Kidney (tissue), 14 donors: ENCODE results near the gene DPP6. TPM values are rescaled to one million over a fixed set of nuclear protein-coding genes. Genes with fewer than 3 reads are reported as not detected.
A peak's percentile ranks its signal among the peaks of the same experiment; 100 is the strongest.
"Not testable (repeated sequence)": the region's sequence is repeated elsewhere in the genome, so short reads cannot be mapped to it uniquely, and the experiment has no call there.

Source experiments
- DNase-seq, 5 donors: peaks; one replicate each; pipeline ENCODE4 v3.0.0-alpha.2; 2013 to 2020
- FAIRE-seq: peaks from 2 replicates; lab custom pipeline; 2012; peaks lifted over from hg19 to GRCh38; lab: Jason Lieb, UNC
- H3K27ac ChIP-seq, 2 donors: one replicate each; pipeline ENCODE4 v1.7.0; 2013; ENCODE audit warnings: low read depth in 2 of 2, low read length in 2 of 2, inconsistent platforms in 1 of 2
- H3K27me3 ChIP-seq: one replicate; pipeline ENCODE4 v1.7.1; 2013; ENCODE audit warnings: low read length, inconsistent platforms; ENCODE audit not compliant: control insufficient read depth, insufficient read depth
- H3K36me3 ChIP-seq, 3 donors: one replicate each; pipeline versions ENCODE4 v1.7.0 to v1.7.1; 2013; ENCODE audit warnings: low read length in 3 of 3, control low read depth in 1 of 3, inconsistent platforms in 1 of 3; ENCODE audit not compliant: insufficient read depth in 3 of 3, control insufficient read depth in 2 of 3
- H3K4me1 ChIP-seq, 3 donors: one replicate each; pipeline versions ENCODE4 v1.7.0 to v1.7.1; 2013; ENCODE audit warnings: low read length in 3 of 3, inconsistent platforms in 1 of 3, low read depth in 1 of 3; ENCODE audit not compliant: control insufficient read depth in 2 of 3, insufficient read depth in 2 of 3
- H3K4me3 ChIP-seq, 3 donors: one replicate each; pipeline versions ENCODE4 v1.7.0 to v1.8.1; 2013; ENCODE audit warnings: low read length in 3 of 3, control low read depth in 1 of 3, inconsistent platforms in 1 of 3
- H3K9ac ChIP-seq, 3 donors: one replicate each; pipeline versions ENCODE4 v1.7.0 to v1.7.1; 2013; ENCODE audit warnings: low read length in 3 of 3, control low read depth in 1 of 3, inconsistent platforms in 1 of 3
- H3K9me3 ChIP-seq, 3 donors: one replicate each; pipeline versions ENCODE4 v1.7.0 to v1.7.1; 2013; ENCODE audit warnings: low read length in 3 of 3, control low read depth in 1 of 3, inconsistent platforms in 1 of 3; ENCODE audit not compliant: control insufficient read depth in 2 of 3, insufficient read depth in 1 of 3
- intact Hi-C: fragments of 100-400 bp; cut with DNase I; formaldehyde crosslinking; loops from one replicate; pipeline ENCODE4 v1.11.1; 2022
- polyA plus RNA-seq: library from polyadenylated mRNA; stranded (reverse); fragments of 350-450 nt; fragmentation: Illumina TruSeq; extraction: RNeasy Lipid Tissue Mini Kit (QIAGEN cat#74804); gene quantifications from one replicate; pipeline ENCODE4 v1.2.3, GENCODE V29; 2014; ENCODE audit warnings: low read depth, low replicate concordance; ENCODE audit not compliant: insufficient read depth
- total RNA-seq: library from RNA; stranded (reverse); fragmentation: NEBNext Ultra II Directional; extraction: Animal tissue kit (Norgen Biotek cat#: 25700); gene quantifications from one replicate; pipeline ENCODE4 v1.2.1, GENCODE V29; 2021
- TF ChIP-seq, protein P1 (sequence below): IDR thresholded peaks from 3 replicates; pipeline ENCODE4 v1.5.1; 2012; ENCODE audit warnings: mild to moderate bottlenecking, moderate library complexity, borderline replicate concordance; ENCODE audit not compliant: insufficient read depth; ENCODE audit errors: extremely low read depth
- donor health status: control.
- donor health status: control.
- donor health status: control.
- donor health status: control.
- donor health status: control.
- donor health status: DM: yes; HTN: yes; CAD: no.
- donor health status: Normal renal cell carcinoma (clear cell type).

Gene DPP6
- total and polyA plus RNA-seq, 2 donors from 2014 or later, result 1.8 to 6.9 TPM

- H3K27ac ChIP-seq, H3K4me1 ChIP-seq, H3K4me3 ChIP-seq, intact Hi-C loops, DNase-seq, FAIRE-seq, H3K27me3 ChIP-seq, H3K9me3 ChIP-seq, H3K36me3 ChIP-seq, H3K9ac ChIP-seq: not testable (repeated sequence)
Measured at GRCh38 chr7:154054664-154055063, 2.5 kb downstream of the DPP6 start.

DNA sequence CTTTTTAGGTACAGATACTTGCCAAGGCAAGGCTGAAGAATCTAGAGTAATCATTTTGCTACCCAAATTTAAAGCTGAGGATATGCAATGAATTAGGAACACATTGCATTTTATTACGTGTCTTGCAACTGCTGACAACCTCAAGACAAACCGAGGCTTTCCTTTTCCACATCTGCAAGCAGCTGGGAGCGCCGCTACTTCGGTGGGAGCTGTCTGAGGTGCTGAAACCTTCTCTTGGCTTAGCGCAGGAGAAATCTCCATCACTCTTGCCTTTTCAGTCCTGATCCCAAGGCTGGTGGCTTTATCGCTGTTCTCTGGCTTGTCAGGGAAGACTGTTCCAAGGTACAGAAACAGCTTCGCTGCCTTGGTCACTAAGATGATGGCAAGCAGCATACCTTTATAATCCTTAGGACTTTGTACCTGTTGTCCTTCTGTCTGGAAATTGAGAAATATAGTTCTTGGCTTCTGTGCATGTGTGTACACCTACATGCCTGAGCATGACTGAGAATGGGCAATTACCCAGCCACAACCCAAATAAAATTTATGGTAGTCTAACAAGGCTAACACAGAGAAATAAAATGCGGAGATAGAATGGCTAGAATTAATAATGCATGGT, 3.4 kb downstream of the DPP6 start:
- H3K9ac ChIP-seq, H3K27me3 ChIP-seq, H3K4me1 ChIP-seq, H3K4me3 ChIP-seq, intact Hi-C loops, H3K36me3 ChIP-seq, H3K9me3 ChIP-seq, H3K27ac ChIP-seq: not testable (repeated sequence)
- FAIRE-seq (peak; percentile 21), DNase-seq (peak in 4 of 5 donors; percentile 83 to 94 (median 90))

GRCh38 chr7:154058783-154059182, 6.6 kb downstream of the DPP6 start:
- H3K4me3 ChIP-seq, DNase-seq, H3K9ac ChIP-seq, H3K4me1 ChIP-seq, H3K9me3 ChIP-seq, H3K27me3 ChIP-seq, H3K27ac ChIP-seq, FAIRE-seq, H3K36me3 ChIP-seq, intact Hi-C loops: not testable (repeated sequence)

DNA sequence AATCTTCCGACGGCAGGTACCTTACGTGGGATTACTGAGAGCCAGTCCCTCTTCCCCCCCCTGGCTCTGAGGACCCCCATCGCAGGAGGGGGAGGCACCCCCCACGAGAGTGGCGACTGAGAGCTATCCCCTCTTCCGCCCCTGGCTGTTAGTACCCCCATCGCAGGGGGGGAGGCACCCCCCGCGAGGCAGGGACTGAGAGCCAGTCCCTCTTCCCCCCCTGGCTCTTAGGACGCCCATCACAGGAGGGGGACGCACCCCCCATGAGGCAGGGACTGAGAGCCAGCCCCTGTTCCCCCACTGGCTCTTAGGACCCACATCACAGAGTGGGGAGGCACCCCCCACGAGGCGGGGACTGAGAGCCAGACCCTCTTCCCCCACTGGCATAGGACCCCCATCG, 8.4 kb downstream of the DPP6 start:
- H3K27me3 ChIP-seq, H3K4me1 ChIP-seq, H3K4me3 ChIP-seq, H3K27ac ChIP-seq, H3K36me3 ChIP-seq, DNase-seq, intact Hi-C loops, H3K9me3 ChIP-seq, H3K9ac ChIP-seq, FAIRE-seq: not testable (repeated sequence)

- H3K9ac ChIP-seq, H3K4me1 ChIP-seq, H3K9me3 ChIP-seq, intact Hi-C loops, H3K36me3 ChIP-seq, H3K4me3 ChIP-seq, H3K27ac ChIP-seq, H3K27me3 ChIP-seq: not testable (repeated sequence)
- TF ChIP-seq, protein P1, sequence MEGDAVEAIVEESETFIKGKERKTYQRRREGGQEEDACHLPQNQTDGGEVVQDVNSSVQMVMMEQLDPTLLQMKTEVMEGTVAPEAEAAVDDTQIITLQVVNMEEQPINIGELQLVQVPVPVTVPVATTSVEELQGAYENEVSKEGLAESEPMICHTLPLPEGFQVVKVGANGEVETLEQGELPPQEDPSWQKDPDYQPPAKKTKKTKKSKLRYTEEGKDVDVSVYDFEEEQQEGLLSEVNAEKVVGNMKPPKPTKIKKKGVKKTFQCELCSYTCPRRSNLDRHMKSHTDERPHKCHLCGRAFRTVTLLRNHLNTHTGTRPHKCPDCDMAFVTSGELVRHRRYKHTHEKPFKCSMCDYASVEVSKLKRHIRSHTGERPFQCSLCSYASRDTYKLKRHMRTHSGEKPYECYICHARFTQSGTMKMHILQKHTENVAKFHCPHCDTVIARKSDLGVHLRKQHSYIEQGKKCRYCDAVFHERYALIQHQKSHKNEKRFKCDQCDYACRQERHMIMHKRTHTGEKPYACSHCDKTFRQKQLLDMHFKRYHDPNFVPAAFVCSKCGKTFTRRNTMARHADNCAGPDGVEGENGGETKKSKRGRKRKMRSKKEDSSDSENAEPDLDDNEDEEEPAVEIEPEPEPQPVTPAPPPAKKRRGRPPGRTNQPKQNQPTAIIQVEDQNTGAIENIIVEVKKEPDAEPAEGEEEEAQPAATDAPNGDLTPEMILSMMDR, result peak; percentile 23
- FAIRE-seq (peak; percentile 67), DNase-seq (peak in 4 of 5 donors; percentile 37 to 76 (median 56))
Measured at GRCh38 chr7:154071833-154072232, 19.6 kb downstream of the DPP6 start.

GRCh38 chr7:154072395-154073181, 20.4 kb downstream of the DPP6 start:
- H3K9me3 ChIP-seq, H3K27me3 ChIP-seq, H3K36me3 ChIP-seq, H3K4me1 ChIP-seq, H3K9ac ChIP-seq, H3K27ac ChIP-seq, H3K4me3 ChIP-seq, intact Hi-C loops, DNase-seq, FAIRE-seq: not testable (repeated sequence)

GRCh38 chr7:154078523-154078922, 26.3 kb downstream of the DPP6 start:
- H3K9ac ChIP-seq, H3K27me3 ChIP-seq, intact Hi-C loops, FAIRE-seq, DNase-seq, H3K36me3 ChIP-seq, H3K9me3 ChIP-seq, H3K4me1 ChIP-seq, H3K27ac ChIP-seq, H3K4me3 ChIP-seq: not testable (repeated sequence)
